Fibroblast of lung (primary cell): ENCODE data around the gene AFG3L2. TPM values are rescaled to one million over a fixed set of nuclear protein-coding genes. Genes with fewer than 3 reads are reported as not detected.
"Not testable (repeated sequence)": the region's sequence is repeated elsewhere in the genome, so short reads cannot be mapped to it uniquely, and the experiment has no call there.

Source experiments
- DNase-seq, 2 donors: peaks; one replicate each; pipeline versions ENCODE4 v3.0.0 to v3.0.0-alpha.2; 2010; ENCODE audit warnings: low read depth in 2 of 2
- H2AFZ ChIP-seq: 2 replicates; pipeline ENCODE4 v1.5.1; 2012; ENCODE audit warnings: low read length, control low read depth, inconsistent platforms
- H3K27ac ChIP-seq: 2 replicates; pipeline ENCODE4 v1.5.1; 2011; ENCODE audit warnings: low read length, control low read depth; ENCODE audit not compliant: insufficient read depth
- H3K27me3 ChIP-seq: 2 replicates; pipeline ENCODE4 v1.5.1; 2011; ENCODE audit warnings: mild to moderate bottlenecking, low read length; ENCODE audit not compliant: control insufficient read depth, insufficient read depth
- H3K36me3 ChIP-seq: 2 replicates; pipeline ENCODE4 v1.5.1; 2011; ENCODE audit warnings: low read length; ENCODE audit not compliant: control insufficient read depth, insufficient read depth
- H3K4me1 ChIP-seq: 2 replicates; pipeline ENCODE4 v1.5.1; 2011; ENCODE audit warnings: low read length; ENCODE audit not compliant: control insufficient read depth, insufficient read depth; ENCODE audit errors: extremely low read depth
- H3K4me2 ChIP-seq: 2 replicates; pipeline ENCODE4 v1.5.1; 2011; ENCODE audit warnings: low read length, control low read depth; ENCODE audit not compliant: insufficient read depth; ENCODE audit errors: extremely low read depth
- H3K4me3 ChIP-seq, 4 experiments: fragments of 200-600 bp in 1 of 4; sonication (generic) in 1 of 4; replicated peaks in 1 of 4; 2 replicates each; pipeline ENCODE4 v1.5.1; 2011 to 2016; ENCODE audit warnings: low read length in 4 of 4, low read depth in 3 of 4, mild to moderate bottlenecking in 3 of 4, control low read depth in 2 of 4, inconsistent platforms in 1 of 4, mixed read lengths in 1 of 4; ENCODE audit not compliant: insufficient read depth in 1 of 4; ENCODE audit errors: control extremely low read depth in 1 of 4
- H3K79me2 ChIP-seq: 2 replicates; pipeline ENCODE4 v1.5.1; 2012; ENCODE audit warnings: mild to moderate bottlenecking, low read length, inconsistent platforms; ENCODE audit not compliant: control insufficient read depth, insufficient read depth
- H3K9ac ChIP-seq: 2 replicates; pipeline ENCODE4 v1.5.1; 2011; ENCODE audit warnings: mild to moderate bottlenecking, low read length, control low read depth; ENCODE audit not compliant: insufficient read depth
- H3K9me3 ChIP-seq: 2 replicates; pipeline ENCODE4 v1.5.1; 2012; ENCODE audit warnings: low read depth, low read length; ENCODE audit not compliant: control insufficient read depth, insufficient read depth
- H4K20me1 ChIP-seq: 2 replicates; pipeline ENCODE4 v1.5.1; 2011; ENCODE audit warnings: low read length; ENCODE audit not compliant: control insufficient read depth, insufficient read depth; ENCODE audit errors: extremely low read depth
- CTCF ChIP-seq, 2 donors: IDR thresholded peaks in 1 of 2; conservative IDR thresholded peaks in 1 of 2; 1 replicate in 1 of 2; 2 replicates in 1 of 2; pipeline ENCODE4 v1.5.1; 2011 to 2012; ENCODE audit warnings: low read length in 2 of 2, control low read depth in 1 of 2, inconsistent platforms in 1 of 2, low read depth in 1 of 2, mild to moderate bottlenecking in 1 of 2
- EZH2 ChIP-seq: IDR thresholded peaks from 2 replicates; pipeline ENCODE4 v1.5.1; 2012; ENCODE audit warnings: low read length, control low read depth, mild to moderate bottlenecking; ENCODE audit errors: missing control alignments
- polyA plus RNA-seq, 2 donors: library from polyadenylated mRNA; depleted of rRNA in 1 of 2; stranded (reverse) in 1 of 2; unstranded in 1 of 2; fragments of >200 nt; gene quantifications; 2 replicates each; pipeline ENCODE4 v1.2.1, GENCODE V29; 2011 to 2012; ENCODE audit warnings: missing spikeins in 1 of 2
- total RNA-seq: library from RNA; depleted of rRNA; stranded (reverse); fragments of >200 nt; gene quantifications from 2 replicates; pipeline ENCODE4 v1.2.1, GENCODE V29; 2014

Gene AFG3L2
- total and polyA plus RNA-seq, 2 donors (not counting 1 experiment from before 2014, with no cell fraction given) = 38.3 to 41.0 TPM

GRCh38 chr18:12384261-12384660, 7.2 kb upstream of the AFG3L2 start:
- Histone ChIP-seq H3K27me3 (no peaks in the 10 kb centered on the region), H2AFZ (no peak overlapping the region), H3K9me3 (no peaks in the 10 kb centered on the region), H3K4me1 (no peaks in the 10 kb centered on the region), H4K20me1 (no peaks in the 10 kb centered on the region), H3K36me3 (no peaks in the 10 kb centered on the region), H3K4me3 (no peak overlapping the region), H3K27ac (no peak overlapping the region), H3K79me2 (no peaks in the 10 kb centered on the region), H3K9ac (no peak overlapping the region), H3K4me2 (no peak overlapping the region)
- TF ChIP-seq EZH2 (no peak), CTCF (conservative IDR thresholded peaks at IDR 0.05 in 1 of 2, IDR thresholded peaks at IDR 0.05 in 1 of 2; ENCODE audit: low read depth in 1 of 2, low read length in 2 of 2) (no peak)
- no peak for DNase-seq

GRCh38 chr18:12383759-12384158, 6.7 kb upstream of the AFG3L2 start:
- H3K27me3 ChIP-seq, H3K4me1 ChIP-seq, H3K4me3 ChIP-seq, H4K20me1 ChIP-seq, H3K36me3 ChIP-seq, H3K4me2 ChIP-seq, DNase-seq, H3K9ac ChIP-seq, H3K27ac ChIP-seq, H3K79me2 ChIP-seq, H2AFZ ChIP-seq, H3K9me3 ChIP-seq: not testable (repeated sequence)

GRCh38 chr18:12382221-12382814, 5.3 kb upstream of the AFG3L2 start:
- H2AFZ ChIP-seq, H3K9me3 ChIP-seq, H3K9ac ChIP-seq, H3K27ac ChIP-seq, H3K79me2 ChIP-seq, H4K20me1 ChIP-seq, DNase-seq, H3K4me2 ChIP-seq, H3K4me1 ChIP-seq, H3K36me3 ChIP-seq, H3K27me3 ChIP-seq, H3K4me3 ChIP-seq: not testable (repeated sequence)

- Histone ChIP-seq H2AFZ (peak overlapping the region; percentile 67), H3K4me3 (peak overlapping the region; percentile 25 to 72 (median 58)), H3K79me2 (peaks cover 33% of the 10 kb centered on the region), H3K27ac (peak overlapping the region; percentile 67), H3K4me2 (peak overlapping the region; percentile 77)
- not testable (repeated sequence) for H3K27me3 ChIP-seq, H3K9me3 ChIP-seq, H3K9ac ChIP-seq, H3K4me1 ChIP-seq, H3K36me3 ChIP-seq, H4K20me1 ChIP-seq
- DNase-seq = peak in 1 of 2 donors; percentile 17
These were observed 1.2 kb upstream of the AFG3L2 start for GRCh38 chr18:12378198-12378558.
